ELR (cell line): ENCODE results near the gene TAF6.

Experiments
- DNase-seq: peaks from one replicate; pipeline ENCODE4 v3.0.0-alpha.2; 2015; ENCODE audit warnings: low read depth

Gene TAF6

DNA sequence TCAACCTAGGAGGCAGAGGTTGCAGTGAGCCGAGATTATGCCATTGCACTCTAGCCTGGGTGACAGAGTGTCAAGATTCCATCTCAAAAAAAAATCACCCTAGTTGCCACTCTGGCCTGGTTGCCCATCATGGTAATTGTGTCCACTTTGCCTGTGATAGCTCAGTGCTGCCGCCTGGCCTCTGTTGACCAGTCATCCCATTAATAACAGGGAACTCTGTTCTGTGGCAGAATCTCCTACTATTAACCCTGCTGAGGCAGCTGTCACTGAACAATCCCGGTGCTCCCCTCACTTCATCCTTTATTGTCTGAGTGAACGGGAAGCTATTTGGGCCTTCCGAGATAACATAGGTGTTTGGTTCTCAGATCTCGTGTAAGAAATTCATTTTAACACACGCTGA is 52.2 kb downstream of the TAF6 start:
- DNase-seq: no peak

- DNase-seq: no peak
Measured at GRCh38 chr7:100065452-100066186, 53.5 kb downstream of the TAF6 start.

DNA sequence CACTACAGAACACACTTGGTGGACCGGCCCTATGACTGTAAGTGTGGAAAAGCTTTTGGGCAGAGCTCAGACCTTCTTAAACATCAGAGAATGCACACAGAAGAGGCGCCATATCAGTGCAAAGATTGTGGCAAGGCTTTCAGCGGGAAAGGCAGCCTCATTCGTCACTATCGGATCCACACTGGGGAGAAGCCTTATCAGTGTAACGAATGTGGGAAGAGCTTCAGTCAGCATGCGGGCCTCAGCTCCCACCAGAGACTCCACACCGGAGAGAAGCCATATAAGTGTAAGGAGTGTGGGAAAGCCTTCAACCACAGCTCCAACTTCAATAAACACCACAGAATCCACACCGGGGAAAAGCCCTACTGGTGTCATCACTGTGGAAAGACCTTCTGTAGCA is 55.0 kb downstream of the TAF6 start:
- no peak for DNase-seq

- no peak for DNase-seq
Measured at GRCh38 chr7:100063376-100063775, 55.8 kb downstream of the TAF6 start.

DNA sequence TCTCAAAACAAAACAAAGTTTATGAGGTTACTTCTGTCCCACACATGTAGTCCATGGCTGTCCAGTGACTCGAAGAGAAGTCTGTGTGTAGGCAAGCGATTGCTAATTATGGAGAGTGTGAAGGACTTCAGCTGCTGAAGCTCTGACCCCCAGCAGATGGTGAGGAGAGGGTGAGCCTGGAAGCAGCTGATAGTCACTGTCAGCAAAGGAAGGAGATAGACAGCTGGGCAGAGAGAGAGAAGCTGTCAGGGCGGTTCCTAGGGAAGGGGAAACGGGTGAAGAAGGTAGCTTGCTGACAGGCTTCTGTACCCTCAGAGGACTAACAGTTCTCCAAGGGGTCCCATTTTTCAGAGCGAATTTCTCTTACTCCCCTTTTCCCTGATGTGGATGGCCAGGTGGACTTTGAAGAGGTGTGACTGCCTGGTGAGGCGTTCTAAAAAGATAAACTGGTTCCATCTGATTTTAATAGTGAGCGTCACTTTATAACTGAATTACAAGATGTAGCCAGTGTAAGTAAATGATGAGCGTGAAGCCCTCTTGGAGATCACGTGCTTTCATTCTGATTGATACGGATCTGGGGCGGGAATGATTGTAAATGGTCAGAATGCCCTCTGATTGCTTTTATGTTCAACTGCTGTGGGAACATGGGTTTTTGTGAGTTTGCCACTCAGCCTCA is 57.5 kb downstream of the TAF6 start:
- no peak for DNase-seq

GRCh38 chr7:100059251-100059739 is 59.9 kb downstream of the TAF6 start:
- no peak for DNase-seq
